ENCODE measurements around the gene LYPD8. TPM values are rescaled to one million over a fixed set of nuclear protein-coding genes. Genes with fewer than 3 reads are reported as not detected.

LYPD8 gene
- total RNA-seq, 3 donors from 2014 or later, result 1.6 TPM; not detected in 2

- no peak for TF ChIP-seq POLR2AphosphoS5 (IDR thresholded peaks at IDR 0.05)
- no peak for TF ChIP-seq POLR2A (IDR thresholded peaks at IDR 0.05)
- TF ChIP-seq, protein P1, sequence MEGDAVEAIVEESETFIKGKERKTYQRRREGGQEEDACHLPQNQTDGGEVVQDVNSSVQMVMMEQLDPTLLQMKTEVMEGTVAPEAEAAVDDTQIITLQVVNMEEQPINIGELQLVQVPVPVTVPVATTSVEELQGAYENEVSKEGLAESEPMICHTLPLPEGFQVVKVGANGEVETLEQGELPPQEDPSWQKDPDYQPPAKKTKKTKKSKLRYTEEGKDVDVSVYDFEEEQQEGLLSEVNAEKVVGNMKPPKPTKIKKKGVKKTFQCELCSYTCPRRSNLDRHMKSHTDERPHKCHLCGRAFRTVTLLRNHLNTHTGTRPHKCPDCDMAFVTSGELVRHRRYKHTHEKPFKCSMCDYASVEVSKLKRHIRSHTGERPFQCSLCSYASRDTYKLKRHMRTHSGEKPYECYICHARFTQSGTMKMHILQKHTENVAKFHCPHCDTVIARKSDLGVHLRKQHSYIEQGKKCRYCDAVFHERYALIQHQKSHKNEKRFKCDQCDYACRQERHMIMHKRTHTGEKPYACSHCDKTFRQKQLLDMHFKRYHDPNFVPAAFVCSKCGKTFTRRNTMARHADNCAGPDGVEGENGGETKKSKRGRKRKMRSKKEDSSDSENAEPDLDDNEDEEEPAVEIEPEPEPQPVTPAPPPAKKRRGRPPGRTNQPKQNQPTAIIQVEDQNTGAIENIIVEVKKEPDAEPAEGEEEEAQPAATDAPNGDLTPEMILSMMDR (IDR thresholded peaks at IDR 0.05), result no peak
- Histone ChIP-seq H3K9me3 (no peaks in the 10 kb centered on the region), H3K27ac (no peak overlapping the region), H3K27me3 (no peaks in the 10 kb centered on the region), H3K36me3 (no peaks in the 10 kb centered on the region), H3K4me1 (no peaks in the 10 kb centered on the region), H3K4me3 (no peak overlapping the region)
- intact Hi-C loops (cut with DNase I; ENCODE audit: low total_unique reads), result no loop called here
- no peak for DNase-seq (ENCODE audit: low spot score in 2 of 2)
Measured at GRCh38 chr1:248752161-248753028, 3.2 kb downstream of the LYPD8 start.

DNA sequence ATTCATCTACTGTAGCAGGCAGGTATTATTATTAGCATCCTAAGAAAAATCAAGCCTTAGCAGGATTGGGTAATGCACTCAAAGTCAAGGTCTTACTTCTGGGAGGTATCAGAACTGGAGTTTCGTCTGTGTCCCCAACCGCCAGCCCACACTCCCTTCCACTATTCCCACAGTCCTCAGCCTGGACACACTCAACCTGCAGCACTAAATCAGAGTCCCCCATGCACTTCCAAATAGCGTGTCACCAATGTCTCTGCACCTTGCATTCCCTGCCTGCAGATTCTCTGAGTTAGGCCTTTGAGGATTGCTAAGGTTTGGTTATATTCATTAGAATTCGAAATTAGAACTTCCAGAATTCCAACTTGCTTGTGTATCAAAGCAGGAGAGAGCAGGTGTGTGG, 3.9 kb downstream of the LYPD8 start:
- Histone ChIP-seq H3K4me1 (no peaks in the 10 kb centered on the region), H3K27me3 (no peaks in the 10 kb centered on the region), H3K27ac (no peak overlapping the region), H3K4me3 (no peak overlapping the region), H3K9me3 (no peaks in the 10 kb centered on the region), H3K36me3 (no peaks in the 10 kb centered on the region)
- intact Hi-C loops (cut with DNase I; ENCODE audit: low total_unique reads), result no loop called here
- TF ChIP-seq POLR2A (IDR thresholded peaks at IDR 0.05) (no peak), POLR2AphosphoS5 (IDR thresholded peaks at IDR 0.05) (no peak)
- TF ChIP-seq, protein P1 (IDR thresholded peaks at IDR 0.05), result no peak
- no peak for DNase-seq (ENCODE audit: low spot score in 2 of 2)

DNA sequence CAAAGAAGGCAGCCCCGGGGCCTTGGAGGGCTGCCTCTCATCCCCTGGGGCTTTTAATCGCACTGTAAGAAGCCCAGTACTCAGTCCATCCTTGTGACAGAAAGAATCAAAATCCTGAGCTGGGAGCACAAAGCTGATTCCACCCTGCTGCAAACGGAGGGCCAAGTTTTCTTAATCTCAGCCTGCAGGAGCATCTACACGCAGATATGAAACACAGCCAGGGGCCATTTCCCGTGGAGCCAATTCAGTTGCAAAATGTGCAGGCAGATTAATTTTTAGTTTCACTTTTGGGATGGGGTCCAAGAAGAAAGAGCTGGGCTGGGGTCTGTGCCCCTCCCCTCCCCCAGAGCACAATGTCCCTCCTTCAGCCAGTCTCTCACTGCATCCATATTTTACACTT, 4.4 kb downstream of the LYPD8 start:
- H3K9me3 ChIP-seq, result no peaks in the 10 kb centered on the region
- H3K36me3 ChIP-seq, result no peaks in the 10 kb centered on the region
- no peaks in the 10 kb centered on the region for H3K27me3 ChIP-seq
- no peak overlapping the region for H3K4me3 ChIP-seq
- no peaks in the 10 kb centered on the region for H3K4me1 ChIP-seq
- no peak for TF ChIP-seq POLR2A (IDR thresholded peaks at IDR 0.05)
- TF ChIP-seq POLR2AphosphoS5 (IDR thresholded peaks at IDR 0.05), result no peak
- TF ChIP-seq, protein P1 (IDR thresholded peaks at IDR 0.05), result no peak
- DNase-seq (ENCODE audit: low spot score in 2 of 2), result no peak
- no peak overlapping the region for H3K27ac ChIP-seq
- intact Hi-C loops (cut with DNase I; ENCODE audit: low total_unique reads), result no loop called here

GRCh38 chr1:248750496-248750895, 5.1 kb downstream of the LYPD8 start:
- no peak for DNase-seq (ENCODE audit: low spot score in 2 of 2)
- Histone ChIP-seq H3K4me1 (no peaks in the 10 kb centered on the region), H3K9me3 (no peaks in the 10 kb centered on the region), H3K27ac (no peak overlapping the region), H3K27me3 (no peaks in the 10 kb centered on the region), H3K4me3 (no peak overlapping the region), H3K36me3 (no peaks in the 10 kb centered on the region)
- intact Hi-C loops (cut with DNase I; ENCODE audit: low total_unique reads), result no loop called here
- TF ChIP-seq POLR2AphosphoS5 (IDR thresholded peaks at IDR 0.05) (no peak), POLR2A (IDR thresholded peaks at IDR 0.05) (no peak)
- TF ChIP-seq, protein P1 (IDR thresholded peaks at IDR 0.05), result no peak

- intact Hi-C loops (cut with DNase I; ENCODE audit: low total_unique reads), result no loop called here
- no peak for DNase-seq (ENCODE audit: low spot score in 2 of 2)
- no peaks in the 10 kb centered on the region for H3K9me3 ChIP-seq
- no peak overlapping the region for H3K27ac ChIP-seq
- no peak overlapping the region for H3K4me3 ChIP-seq
- TF ChIP-seq POLR2AphosphoS5 (IDR thresholded peaks at IDR 0.05) (no peak), POLR2A (IDR thresholded peaks at IDR 0.05) (no peak)
- TF ChIP-seq, protein P1 (IDR thresholded peaks at IDR 0.05), result no peak
- H3K27me3 ChIP-seq, result no peaks in the 10 kb centered on the region
- no peaks in the 10 kb centered on the region for H3K4me1 ChIP-seq
- no peaks in the 10 kb centered on the region for H3K36me3 ChIP-seq
Measured at GRCh38 chr1:248748211-248748610, 7.3 kb downstream of the LYPD8 start.
